GM12878 (cell line): ENCODE results near the gene PALD1. TPM values are rescaled to one million over a fixed set of nuclear protein-coding genes. Genes with fewer than 3 reads are reported as not detected.
A peak's percentile ranks its signal among the peaks of the same experiment; 100 is the strongest.

Experiments
- ATAC-seq: fragments of 200-7000 bp; cut with Tn5 transposase; 3 replicates; pipeline ENCODE4 v1.9.1; 2020; ENCODE audit warnings: mild to moderate bottlenecking, moderate library complexity
- BruUV-seq: library from RNA; stranded (reverse); fragments of 400-500 nt; replicated peaks from 2 replicates; lab custom pipeline; 2021; lab: Mats Ljungman, UMichigan
- CTCF ChIA-PET: fragments of 300-600 bp; sonication (Branson Sonifier 250); formaldehyde crosslinking; extraction: SDS; loops from one replicate; lab custom pipeline; 2021; ENCODE audit warnings: inconsistent platforms; lab: Yijun Ruan, JAX
- POLR2A ChIA-PET: fragments of 350-600 bp; formaldehyde crosslinking; extraction: SDS; loops from one replicate; lab custom pipeline; 2021; ENCODE audit warnings: inconsistent platforms; lab: Charles Lee
- RAD21 ChIA-PET: fragments of 300-600 bp; sonication (Branson Sonifier 250); formaldehyde crosslinking; loops from one replicate; lab custom pipeline; 2023; ENCODE audit warnings: antibody characterized with exemption; ENCODE audit not compliant: unreplicated experiment; lab: Charles Lee
- SMC1A ChIA-PET: fragments of 300-600 bp; sonication (Branson Sonifier 250); formaldehyde crosslinking; loops from one replicate; lab custom pipeline; 2023; ENCODE audit not compliant: unreplicated experiment, uncharacterized antibody; lab: Charles Lee
- DNase-seq: peaks from one replicate; pipeline ENCODE4 v3.0.0-alpha.2; 2011; ENCODE audit warnings: low read depth, low spot score
- FAIRE-seq: peaks from 3 replicates; lab custom pipeline; 2011; peaks lifted over from hg19 to GRCh38; lab: Jason Lieb, UNC
- H2AFZ ChIP-seq: 2 replicates; pipeline ENCODE4 v1.6.0; 2011; ENCODE audit warnings: low read depth, low read length, control low read depth; ENCODE audit not compliant: control insufficient read depth
- H3K27ac ChIP-seq: 2 replicates; pipeline ENCODE4 v1.5.1; 2011; ENCODE audit warnings: control low read depth; ENCODE audit not compliant: control insufficient read depth, insufficient read depth
- H3K27me3 ChIP-seq, 2 experiments: replicated peaks in 1 of 2; 2 replicates each; pipeline versions ENCODE4 v1.6.0 to v1.6.1; 2011; ENCODE audit warnings: low read length in 1 of 2; ENCODE audit not compliant: control insufficient read depth in 2 of 2, insufficient read depth in 2 of 2
- H3K36me3 ChIP-seq, 2 experiments: 2 replicates each; pipeline ENCODE4 v1.5.1; 2011; ENCODE audit warnings: low read length in 1 of 2; ENCODE audit not compliant: control insufficient read depth in 2 of 2, insufficient read depth in 2 of 2
- H3K4me1 ChIP-seq: 2 replicates; pipeline ENCODE4 v1.6.1; 2011; ENCODE audit warnings: mild to moderate bottlenecking, low read length, moderate library complexity, mixed read lengths; ENCODE audit not compliant: control insufficient read depth, insufficient read depth
- H3K4me2 ChIP-seq: 2 replicates; pipeline ENCODE4 v1.6.0; 2011; ENCODE audit warnings: control low read depth; ENCODE audit not compliant: control insufficient read depth, insufficient read depth
- H3K4me3 ChIP-seq: fragments of 200-600 bp; sonication (generic); 2 replicates; pipeline ENCODE4 v1.5.1; 2016
- H3K79me2 ChIP-seq: 2 replicates; pipeline ENCODE4 v1.6.0; 2011; ENCODE audit warnings: low read length; ENCODE audit not compliant: control insufficient read depth, insufficient read depth
- H3K9ac ChIP-seq: 2 replicates; pipeline ENCODE4 v1.8.0; 2011; ENCODE audit warnings: low read length, control low read depth, mixed read lengths; ENCODE audit not compliant: control insufficient read depth, insufficient read depth
- H3K9me3 ChIP-seq: replicated peaks from 3 replicates; pipeline ENCODE4 v1.5.1; 2011; ENCODE audit warnings: mild to moderate bottlenecking, low read length; ENCODE audit not compliant: control insufficient read depth, insufficient read depth
- H4K20me1 ChIP-seq: 2 replicates; pipeline ENCODE4 v1.6.0; 2011; ENCODE audit not compliant: control insufficient read depth, insufficient read depth
- CBX3 ChIP-seq: fragments of 200-600 bp; sonication (generic); IDR thresholded peaks from 2 replicates; pipeline ENCODE4 v1.6.1; 2016; ENCODE audit warnings: low read depth, borderline replicate concordance
- DPF2 ChIP-seq: fragments of 450-650 bp; IDR thresholded peaks from 2 replicates; pipeline ENCODE4 v1.6.1; 2017; ENCODE audit warnings: mild to moderate bottlenecking
- EP300 ChIP-seq, 2 experiments: fragments of 150-350 bp in 1 of 2; IDR thresholded peaks; 2 replicates each; pipeline ENCODE4 v1.6.1; 2011 to 2012; ENCODE audit warnings: low read depth in 2 of 2, low read length in 2 of 2, borderline replicate concordance in 1 of 2, improper control_type of control experiment in 1 of 2, inconsistent platforms in 1 of 2; ENCODE audit not compliant: control insufficient read depth in 1 of 2
- GABPA ChIP-seq: IDR thresholded peaks from 2 replicates; pipeline ENCODE4 v1.6.1; 2014; ENCODE audit warnings: antibody characterized with exemption, low read depth, mild to moderate bottlenecking, inconsistent platforms
- KLF5 ChIP-seq: fragments of 450-650 bp; IDR thresholded peaks from 2 replicates; pipeline ENCODE4 v1.6.1; 2014; ENCODE audit warnings: mild to moderate bottlenecking; ENCODE audit not compliant: partially characterized antibody
- LARP7 ChIP-seq: fragments of 450-650 bp; IDR thresholded peaks from 2 replicates; pipeline ENCODE4 v1.6.1; 2017; ENCODE audit warnings: mild to moderate bottlenecking
- MYC ChIP-seq: IDR thresholded peaks from 2 replicates; pipeline ENCODE4 v1.6.1; 2011; ENCODE audit warnings: mild to moderate bottlenecking, low read length, moderate library complexity, inconsistent platforms; ENCODE audit not compliant: insufficient read depth, insufficient replicate concordance, insufficient read length, severe bottlenecking
- PAX5 ChIP-seq: IDR thresholded peaks from 2 replicates; pipeline ENCODE4 v1.6.1; 2011; ENCODE audit warnings: low read depth, low read length, borderline replicate concordance
- RB1 ChIP-seq: fragments of 450-650 bp; formaldehyde crosslinking; IDR thresholded peaks from 2 replicates; pipeline ENCODE4 v1.6.1; 2017; ENCODE audit warnings: mild to moderate bottlenecking, borderline replicate concordance
- SMARCA5 ChIP-seq: fragments of 450-650 bp; IDR thresholded peaks from 2 replicates; pipeline ENCODE4 v1.6.1; 2017; ENCODE audit warnings: mild to moderate bottlenecking
- SREBF2 ChIP-seq: IDR thresholded peaks from 2 replicates; pipeline ENCODE4 v1.6.1; 2012; ENCODE audit warnings: mild to moderate bottlenecking, low read length
- STAT1 ChIP-seq: fragments of 450-650 bp; conservative IDR thresholded peaks from 2 replicates; pipeline ENCODE4 v1.6.1; 2014; ENCODE audit warnings: antibody characterized with exemption, mild to moderate bottlenecking
- TAF1 ChIP-seq: IDR thresholded peaks from 2 replicates; pipeline ENCODE4 v1.6.1; 2011; ENCODE audit warnings: mild to moderate bottlenecking, low read depth, low read length, borderline replicate concordance
- YY1 ChIP-seq: IDR thresholded peaks from 2 replicates; pipeline ENCODE4 v1.6.1; 2011; ENCODE audit warnings: low read depth, mild to moderate bottlenecking, low read length
- ZNF24 ChIP-seq: fragments of 450-650 bp; IDR thresholded peaks from 2 replicates; pipeline ENCODE4 v1.6.1; 2017; ENCODE audit warnings: antibody characterized with exemption, mild to moderate bottlenecking
- WGBS: methylation state at CpG from one replicate; pipeline ENCODE4 v1.1.6; 2016; ENCODE audit warnings: low lambda C conversion rate; ENCODE audit not compliant: insufficient replicate concordance, insufficient coverage; ENCODE audit errors: missing lambda C conversion rate; 5-methylcytosine and 5-hydroxymethylcytosine counted together
- in situ Hi-C: fragments of 300-500 bp; cut with MboI; formaldehyde crosslinking; loops from 9 replicates; pipeline ENCODE4 v1.14.3; 2018; ENCODE audit warnings: mixed read lengths
- intact Hi-C: fragments of 100-400 bp; cut with micrococcal nuclease; formaldehyde crosslinking; loops from one replicate; pipeline ENCODE4 v1.14.2; 2022; ENCODE audit not compliant: unreplicated experiment
- polyA plus RNA-seq, 11 experiments: library from polyadenylated mRNA; depleted of rRNA in 4 of 11; unstranded in 6 of 11; stranded (reverse) in 5 of 11; fragments of >200 nt; fragmentation: Nextera tagmentation in 4 of 11; fragmentation: Illumina TruSeq in 1 of 11; extraction: Ambion mirVana in 4 of 11; extraction: Trizol in 1 of 11; gene quantifications; 1 replicate in 1 of 11; 2 replicates in 10 of 11; pipeline versions ENCODE4 v1.2.1 to v1.2.3, GENCODE V29; 2011 to 2016; ENCODE audit warnings: inconsistent platforms in 2 of 11, missing spikeins in 2 of 11, low read depth in 1 of 11
- total RNA-seq, 4 experiments: library from RNA; depleted of rRNA in 3 of 4; stranded (reverse); fragments of >200 nt in 3 of 4; fragmentation: Illumina TruSeq in 1 of 4; extraction: Trizol in 1 of 4; gene quantifications; 2 replicates each; pipeline versions ENCODE4 v1.2.1 to v1.2.3, GENCODE V29; 2013 to 2021
- TF ChIP-seq, protein P1 (sequence below): fragments of 450-650 bp; IDR thresholded peaks from 2 replicates; pipeline ENCODE4 v1.6.1; 2014; ENCODE audit warnings: mild to moderate bottlenecking
- TF ChIP-seq, protein P2 (sequence below): fragments of 450-650 bp; IDR thresholded peaks from 2 replicates; pipeline ENCODE4 v1.6.1; 2017; ENCODE audit warnings: mild to moderate bottlenecking, low read depth, inconsistent platforms; ENCODE audit not compliant: poor library complexity, severe bottlenecking

The PALD1 gene
- total and polyA plus RNA-seq, 10 of the 15 experiments (the other 5 are each of a cell fraction or from before 2014, with no cell fraction given) = 0.43 to 20.9 (median 9.0) TPM

GRCh38 chr10:70549962-70550458 is 71.4 kb downstream of the PALD1 start (continued):
- TF ChIP-seq EP300 (IDR thresholded peaks at IDR 0.05; ENCODE audit: borderline replicate concordance in 1 of 2, control insufficient read depth in 1 of 2, low read depth in 2 of 2, low read length in 2 of 2) = no peak
- TF ChIP-seq ZNF24 = no peak
- TF ChIP-seq, protein P1, sequence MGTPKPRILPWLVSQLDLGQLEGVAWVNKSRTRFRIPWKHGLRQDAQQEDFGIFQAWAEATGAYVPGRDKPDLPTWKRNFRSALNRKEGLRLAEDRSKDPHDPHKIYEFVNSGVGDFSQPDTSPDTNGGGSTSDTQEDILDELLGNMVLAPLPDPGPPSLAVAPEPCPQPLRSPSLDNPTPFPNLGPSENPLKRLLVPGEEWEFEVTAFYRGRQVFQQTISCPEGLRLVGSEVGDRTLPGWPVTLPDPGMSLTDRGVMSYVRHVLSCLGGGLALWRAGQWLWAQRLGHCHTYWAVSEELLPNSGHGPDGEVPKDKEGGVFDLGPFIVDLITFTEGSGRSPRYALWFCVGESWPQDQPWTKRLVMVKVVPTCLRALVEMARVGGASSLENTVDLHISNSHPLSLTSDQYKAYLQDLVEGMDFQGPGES = no peak
- TF ChIP-seq YY1 = peak; percentile 54
- TF ChIP-seq STAT1 = 0 out of 2 replicates have a peak, but pooled peaks have one; percentile 42
- TF ChIP-seq KLF5 = peak; percentile 26

GRCh38 chr10:70550459-70550858 is 71.9 kb downstream of the PALD1 start:
- RAD21 ChIA-PET = interaction anchor here (0.6 to 2.6 kb wide), 4 partner anchors 89 to 969 kb away, joined by 3 to 11 read pairs (median 7); no protein-coding TSS in a partner anchor
- SMC1A ChIA-PET = interaction anchor here (1.1 to 4.5 kb wide), 7 partner anchors 11 to 329 kb away, joined by 3 to 45 read pairs (median 4); no protein-coding TSS in a partner anchor
- no peaks in the 10 kb centered on the region for H3K79me2 ChIP-seq
- ATAC-seq (no peak), DNase-seq (no peak), FAIRE-seq (no peak)
- H3K9ac ChIP-seq = no peak overlapping the region
- H4K20me1 ChIP-seq = no peaks in the 10 kb centered on the region
- POLR2A ChIA-PET = no interaction called here
- H2AFZ ChIP-seq = no peak overlapping the region
- peaks cover 0 to 3% of the 10 kb centered on the region in 2 experiments; a peak in 2 of 4 replicates for H3K36me3 ChIP-seq
- CTCF ChIA-PET = interaction anchor here (0.6 to 6.7 kb wide), 17 partner anchors 8 to 331 kb away, joined by 3 to 87 read pairs (median 4); no protein-coding TSS in a partner anchor
- in situ Hi-C loops (loop anchor here (5.0 kb wide), 1 partner anchor 332 kb away; no protein-coding TSS in a partner anchor), intact Hi-C loops (loop anchor here (1.0 to 2.0 kb wide), 3 partner anchors 209 to 330 kb away; partner anchors contain the start of gene SGPL1)
- 67% methylated on average over 6 of the region's 6 CpGs for WGBS
- no peak overlapping the region for H3K4me2 ChIP-seq
- no peaks in the 10 kb centered on the region for H3K27me3 ChIP-seq
- no peak overlapping the region for H3K27ac ChIP-seq
- no TSS peak for BruUV-seq
- no peak overlapping the region for H3K4me3 ChIP-seq
- H3K9me3 ChIP-seq = no peaks in the 10 kb centered on the region
- no peaks in the 10 kb centered on the region for H3K4me1 ChIP-seq
- TF ChIP-seq SREBF2 (no peak), LARP7 (no peak), MYC (no peak), RB1 (no peak), TAF1 (no peak), CBX3 (no peak), SMARCA5 (no peak), PAX5 (no peak), DPF2 (no peak), GABPA (no peak)
- TF ChIP-seq, protein P2, sequence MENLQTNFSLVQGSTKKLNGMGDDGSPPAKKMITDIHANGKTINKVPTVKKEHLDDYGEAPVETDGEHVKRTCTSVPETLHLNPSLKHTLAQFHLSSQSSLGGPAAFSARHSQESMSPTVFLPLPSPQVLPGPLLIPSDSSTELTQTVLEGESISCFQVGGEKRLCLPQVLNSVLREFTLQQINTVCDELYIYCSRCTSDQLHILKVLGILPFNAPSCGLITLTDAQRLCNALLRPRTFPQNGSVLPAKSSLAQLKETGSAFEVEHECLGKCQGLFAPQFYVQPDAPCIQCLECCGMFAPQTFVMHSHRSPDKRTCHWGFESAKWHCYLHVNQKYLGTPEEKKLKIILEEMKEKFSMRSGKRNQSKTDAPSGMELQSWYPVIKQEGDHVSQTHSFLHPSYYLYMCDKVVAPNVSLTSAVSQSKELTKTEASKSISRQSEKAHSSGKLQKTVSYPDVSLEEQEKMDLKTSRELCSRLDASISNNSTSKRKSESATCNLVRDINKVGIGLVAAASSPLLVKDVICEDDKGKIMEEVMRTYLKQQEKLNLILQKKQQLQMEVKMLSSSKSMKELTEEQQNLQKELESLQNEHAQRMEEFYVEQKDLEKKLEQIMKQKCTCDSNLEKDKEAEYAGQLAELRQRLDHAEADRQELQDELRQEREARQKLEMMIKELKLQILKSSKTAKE = no peak
- TF ChIP-seq, protein P1 = no peak
